Measurements from ENCODE around the gene WWP2. TPM values are rescaled to one million over a fixed set of nuclear protein-coding genes. Genes with fewer than 3 reads are reported as not detected.

Gene WWP2
- total RNA-seq, 2 experiments from 2014 or later = 30.3 to 43.4 TPM

GRCh38 chr16:69865701-69866100 lies 103.6 kb downstream of the WWP2 start:
- Histone ChIP-seq H3K9me3 (ENCODE audit: low read length) (no peaks in the 10 kb centered on the region), H3K9me2 (ENCODE audit: insufficient read depth, low read length) (no peaks in the 10 kb centered on the region), H3K79me2 (ENCODE audit: insufficient read depth, low read depth, low read length) (no peaks in the 10 kb centered on the region), H3K4me3 (ENCODE audit: low read depth, low read length, poor library complexity, severe bottlenecking) (no peak overlapping the region), H3K4me2 (ENCODE audit: low read length) (no peak overlapping the region), H3K27ac (ENCODE audit: low read depth, low read length, poor library complexity, severe bottlenecking) (no peak overlapping the region), H3K36me3 (ENCODE audit: insufficient read depth, low read length) (peaks cover 3% of the 10 kb centered on the region; the same call in 1 of the 2 replicates), H2AFZ (ENCODE audit: low read length) (no peak overlapping the region), H3K4me1 (ENCODE audit: insufficient read depth, low read length, poor library complexity, severe bottlenecking) (no peaks in the 10 kb centered on the region), H4K20me1 (ENCODE audit: insufficient read depth, low read length) (no peaks in the 10 kb centered on the region)
- ChIA-PET CTCF (ENCODE audit: unreplicated experiment) (no interaction called here), POLR2A (interaction anchor here (0.8 kb wide), 1 partner anchor 17 kb away, joined by 4 read pairs; no protein-coding TSS in a partner anchor)
- TF ChIP-seq CTCF (conservative IDR thresholded peaks at IDR 0.05; ENCODE audit: low read length) = no peak
- no peak for TF ChIP-seq EZH2phosphoT487 (IDR thresholded peaks at IDR 0.05; ENCODE audit: borderline replicate concordance, low read depth, low read length)
- DNase-seq (ENCODE audit: low spot score) = no peak
- no TSS peak for BruUV-seq (replicated peaks)
- intact Hi-C loops (cut with micrococcal nuclease; ENCODE audit: unreplicated experiment) = no loop called here

DNA sequence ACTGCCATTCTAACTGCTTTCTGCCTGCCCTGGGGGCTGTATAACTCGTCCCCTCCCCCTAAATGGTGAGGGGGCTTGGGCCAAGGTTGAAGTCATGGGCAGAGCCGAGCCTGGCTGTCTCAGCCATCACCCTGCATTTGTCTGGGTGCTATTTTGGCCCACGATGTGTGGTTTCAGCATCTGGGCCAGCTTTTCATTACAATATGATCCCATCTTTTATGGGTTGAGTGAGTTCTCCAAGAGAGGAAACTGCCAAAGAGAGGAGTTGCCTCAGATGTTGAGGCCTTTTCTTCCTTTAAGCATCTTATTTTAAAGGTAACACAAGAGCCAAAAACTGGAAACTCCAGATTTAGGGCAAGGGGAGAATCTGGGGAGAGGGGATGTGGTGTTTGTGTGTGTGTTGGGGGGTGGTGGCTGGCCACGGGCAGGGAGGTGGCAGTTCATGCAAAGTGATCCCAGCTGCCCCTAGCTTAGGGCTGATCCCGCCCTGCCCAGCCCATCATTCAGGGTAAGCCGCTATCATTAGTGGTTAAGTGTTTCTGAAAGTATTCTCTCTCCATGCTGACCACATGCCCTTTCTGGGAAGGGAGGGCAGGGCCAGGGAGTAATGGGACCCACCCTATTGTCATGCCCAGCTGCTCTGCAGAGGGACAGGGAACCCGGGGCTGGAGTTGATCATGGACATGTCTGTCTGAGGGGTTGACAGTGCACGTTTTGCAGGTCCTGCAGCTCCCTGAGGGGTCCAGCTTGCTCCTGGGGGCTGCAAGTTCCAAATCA lies 105.8 kb downstream of the WWP2 start:
- no peaks in the 10 kb centered on the region for H4K20me1 ChIP-seq (ENCODE audit: insufficient read depth, low read length)
- intact Hi-C loops (cut with micrococcal nuclease; ENCODE audit: unreplicated experiment) = no loop called here
- peaks cover 10% of the 10 kb centered on the region for H3K36me3 ChIP-seq (ENCODE audit: insufficient read depth, low read length)
- H3K9me2 ChIP-seq (ENCODE audit: insufficient read depth, low read length) = no peaks in the 10 kb centered on the region
- no peak overlapping the region for H2AFZ ChIP-seq (ENCODE audit: low read length)
- BruUV-seq (replicated peaks) = no TSS peak
- no peak for DNase-seq (ENCODE audit: low spot score)
- no peak overlapping the region for H3K4me3 ChIP-seq (ENCODE audit: low read depth, low read length, poor library complexity, severe bottlenecking)
- POLR2A ChIA-PET = no interaction called here
- no peaks in the 10 kb centered on the region for H3K79me2 ChIP-seq (ENCODE audit: insufficient read depth, low read depth, low read length)
- H3K4me1 ChIP-seq (ENCODE audit: insufficient read depth, low read length, poor library complexity, severe bottlenecking) = no peaks in the 10 kb centered on the region
- H3K27ac ChIP-seq (ENCODE audit: low read depth, low read length, poor library complexity, severe bottlenecking) = no peak overlapping the region
- H3K9me3 ChIP-seq (ENCODE audit: low read length) = no peaks in the 10 kb centered on the region
- no peak overlapping the region for H3K4me2 ChIP-seq (ENCODE audit: low read length)
- CTCF ChIA-PET (ENCODE audit: unreplicated experiment) = no interaction called here
- TF ChIP-seq EZH2phosphoT487 (IDR thresholded peaks at IDR 0.05; ENCODE audit: borderline replicate concordance, low read depth, low read length) = no peak
- TF ChIP-seq CTCF (conservative IDR thresholded peaks at IDR 0.05; ENCODE audit: low read length) = no peak

- Histone ChIP-seq H3K36me3 (ENCODE audit: insufficient read depth, low read length) (peaks cover 33% of the 10 kb centered on the region), H3K9me2 (ENCODE audit: insufficient read depth, low read length) (no peaks in the 10 kb centered on the region)
Measured at GRCh38 chr16:69870761-69871160, 108.6 kb downstream of the WWP2 start.

More at GRCh38 chr16:69870761-69871160, 108.6 kb downstream of the WWP2 start:
- no TSS peak for BruUV-seq (replicated peaks)
- Histone ChIP-seq H3K4me2 (ENCODE audit: low read length) (no peak overlapping the region), H3K4me3 (ENCODE audit: low read depth, low read length, poor library complexity, severe bottlenecking) (no peak overlapping the region), H3K27ac (ENCODE audit: low read depth, low read length, poor library complexity, severe bottlenecking) (no peak overlapping the region), H3K79me2 (ENCODE audit: insufficient read depth, low read depth, low read length) (no peaks in the 10 kb centered on the region), H3K4me1 (ENCODE audit: insufficient read depth, low read length, poor library complexity, severe bottlenecking) (no peaks in the 10 kb centered on the region), H4K20me1 (ENCODE audit: insufficient read depth, low read length) (no peaks in the 10 kb centered on the region), H2AFZ (ENCODE audit: low read length) (no peak overlapping the region), H3K9me3 (ENCODE audit: low read length) (no peaks in the 10 kb centered on the region)
- DNase-seq (ENCODE audit: low spot score) = no peak
- ChIA-PET POLR2A (interaction anchor here (0.5 kb wide), 1 partner anchor 9 kb away, joined by 4 read pairs; no protein-coding TSS in a partner anchor), CTCF (ENCODE audit: unreplicated experiment) (no interaction called here)
- intact Hi-C loops (cut with micrococcal nuclease; ENCODE audit: unreplicated experiment) = no loop called here
- TF ChIP-seq CTCF (conservative IDR thresholded peaks at IDR 0.05; ENCODE audit: low read length) (no peak), EZH2phosphoT487 (IDR thresholded peaks at IDR 0.05; ENCODE audit: borderline replicate concordance, low read depth, low read length) (no peak)

Data from OCI-LY7 (cell line).